ENCODE data around the gene CUX1. TPM values are rescaled to one million over a fixed set of nuclear protein-coding genes. Genes with fewer than 3 reads are reported as not detected.
"Not testable (repeated sequence)": the region's sequence is repeated elsewhere in the genome, so short reads cannot be mapped to it uniquely, and the experiment has no call there.

Gene CUX1
- total RNA-seq, 2 donors from 2014 or later: 42.0 to 47.5 TPM

DNA sequence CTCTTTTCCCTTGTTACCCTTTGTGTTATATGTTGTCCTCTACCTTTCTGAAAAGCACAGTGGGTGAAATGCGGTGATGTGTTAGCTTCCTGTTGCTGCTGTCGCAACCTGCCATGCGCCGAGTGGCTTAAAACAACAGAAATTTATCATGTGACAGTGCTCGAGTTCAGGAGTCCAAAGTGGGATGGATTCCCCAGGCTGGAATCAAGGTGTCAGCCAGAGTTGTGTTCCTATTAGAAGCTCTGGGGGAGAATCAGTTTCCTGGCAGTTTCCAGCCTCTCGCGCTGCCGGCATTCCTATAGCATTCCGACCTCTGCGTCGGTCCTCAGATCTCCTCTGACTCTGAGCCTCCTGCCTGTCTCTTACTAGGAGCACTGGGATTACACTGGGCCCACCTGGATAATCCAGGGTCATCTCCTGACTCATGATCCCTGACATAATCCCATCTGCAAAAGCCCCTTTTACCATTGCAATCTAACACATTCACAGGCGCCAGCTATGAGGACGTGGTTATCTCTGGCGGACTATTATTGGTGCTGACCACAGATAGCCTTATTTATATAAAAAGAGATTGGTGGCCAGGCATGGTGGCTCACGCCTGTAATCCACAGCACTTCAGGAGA, 207.5 kb downstream of the CUX1 start:
- 78 to 91% methylated on average over 14 to 15 of the region's 15 CpGs for WGBS, 2 donors
- Histone ChIP-seq H3K4me3 (no peak overlapping the region), H3K27ac (no peak overlapping the region), H3K36me3 (replicated peaks in 1 of 2; ENCODE audit: insufficient read depth in 1 of 2, low read depth in 2 of 2) (no peaks in the 10 kb centered on the region), H3K27me3 (no peaks in the 10 kb centered on the region), H3K4me1 (no peaks in the 10 kb centered on the region), H3K9me3 (no peaks in the 10 kb centered on the region)
- DNase-seq (no peak), ATAC-seq (no peak)
- TF ChIP-seq, protein P1, sequence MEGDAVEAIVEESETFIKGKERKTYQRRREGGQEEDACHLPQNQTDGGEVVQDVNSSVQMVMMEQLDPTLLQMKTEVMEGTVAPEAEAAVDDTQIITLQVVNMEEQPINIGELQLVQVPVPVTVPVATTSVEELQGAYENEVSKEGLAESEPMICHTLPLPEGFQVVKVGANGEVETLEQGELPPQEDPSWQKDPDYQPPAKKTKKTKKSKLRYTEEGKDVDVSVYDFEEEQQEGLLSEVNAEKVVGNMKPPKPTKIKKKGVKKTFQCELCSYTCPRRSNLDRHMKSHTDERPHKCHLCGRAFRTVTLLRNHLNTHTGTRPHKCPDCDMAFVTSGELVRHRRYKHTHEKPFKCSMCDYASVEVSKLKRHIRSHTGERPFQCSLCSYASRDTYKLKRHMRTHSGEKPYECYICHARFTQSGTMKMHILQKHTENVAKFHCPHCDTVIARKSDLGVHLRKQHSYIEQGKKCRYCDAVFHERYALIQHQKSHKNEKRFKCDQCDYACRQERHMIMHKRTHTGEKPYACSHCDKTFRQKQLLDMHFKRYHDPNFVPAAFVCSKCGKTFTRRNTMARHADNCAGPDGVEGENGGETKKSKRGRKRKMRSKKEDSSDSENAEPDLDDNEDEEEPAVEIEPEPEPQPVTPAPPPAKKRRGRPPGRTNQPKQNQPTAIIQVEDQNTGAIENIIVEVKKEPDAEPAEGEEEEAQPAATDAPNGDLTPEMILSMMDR (IDR thresholded peaks at IDR 0.05): no peak
- TF ChIP-seq POLR2A (IDR thresholded peaks at IDR 0.05): no peak
- intact Hi-C loops (cut with DNase I): no loop called here

DNA sequence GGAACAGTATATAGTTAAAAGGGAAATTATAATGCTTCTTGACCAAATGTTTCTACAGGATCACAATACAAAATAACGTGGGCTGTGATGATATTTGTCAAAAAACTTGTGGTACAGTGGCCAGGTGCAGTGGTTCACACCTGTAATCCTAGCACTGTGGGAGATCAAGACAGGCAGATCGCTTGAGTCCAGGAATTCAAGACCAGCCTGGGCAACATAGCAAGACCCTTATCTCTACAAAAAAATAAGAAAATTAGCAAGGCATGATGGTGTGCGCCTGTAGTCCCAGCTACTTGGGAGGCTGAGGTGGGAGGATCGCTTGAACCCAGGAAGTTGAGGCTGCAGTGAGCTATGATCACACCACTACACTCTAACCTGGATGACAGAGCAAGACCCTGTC, 208.4 kb downstream of the CUX1 start:
- DNase-seq; H3K27ac ChIP-seq; H3K9me3 ChIP-seq; H3K4me3 ChIP-seq; ATAC-seq; H3K4me1 ChIP-seq; H3K27me3 ChIP-seq; H3K36me3 ChIP-seq (replicated peaks in 1 of 2; ENCODE audit: insufficient read depth in 1 of 2, low read depth in 2 of 2); intact Hi-C loops (cut with DNase I): not testable (repeated sequence)
- 67 to 78% methylated on average over 3 to 4 of the region's 4 CpGs for WGBS, 2 donors

DNA sequence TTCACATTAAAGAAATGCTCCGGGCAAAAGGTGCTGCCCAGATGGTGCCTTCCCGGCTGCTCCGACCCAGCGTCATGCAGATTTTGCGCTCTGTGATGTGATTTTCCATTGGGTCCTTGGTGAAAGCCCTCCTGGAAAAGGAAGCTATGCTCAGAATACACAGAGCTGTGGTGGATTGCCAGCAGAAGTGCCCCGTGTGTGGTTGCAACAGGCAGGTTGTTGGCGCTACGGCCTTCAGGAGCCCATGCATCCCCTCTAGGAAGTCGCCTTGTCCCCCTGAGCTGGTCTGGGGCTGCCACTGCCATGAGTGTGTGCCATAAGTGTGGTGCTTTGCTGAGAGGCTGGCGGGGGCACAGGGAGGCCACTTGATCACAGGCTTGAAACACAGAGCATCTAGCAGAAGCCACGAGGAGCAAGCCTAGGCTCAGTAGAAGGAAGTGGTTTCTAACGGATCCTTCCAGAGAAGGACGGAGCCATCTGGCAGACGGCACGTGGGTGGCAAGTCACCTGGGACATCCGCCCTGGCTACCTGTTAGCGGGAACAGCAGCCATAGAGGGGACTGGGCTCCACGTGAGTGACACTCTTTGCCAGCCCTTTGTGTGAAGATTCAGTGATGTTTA, 210.9 kb downstream of the CUX1 start:
- intact Hi-C loops (cut with DNase I): no loop called here
- H3K27me3 ChIP-seq: no peaks in the 10 kb centered on the region
- H3K27ac ChIP-seq: no peak overlapping the region
- 77 to 91% methylated on average over 15 to 18 of the region's 18 CpGs for WGBS, 2 donors
- no peak for TF ChIP-seq POLR2A (IDR thresholded peaks at IDR 0.05)
- ATAC-seq: no peak
- H3K36me3 ChIP-seq (replicated peaks in 1 of 2; ENCODE audit: insufficient read depth in 1 of 2, low read depth in 2 of 2): no peaks in the 10 kb centered on the region
- DNase-seq: no peak
- H3K9me3 ChIP-seq: no peaks in the 10 kb centered on the region
- H3K4me3 ChIP-seq: no peak overlapping the region
- H3K4me1 ChIP-seq: no peaks in the 10 kb centered on the region

DNA sequence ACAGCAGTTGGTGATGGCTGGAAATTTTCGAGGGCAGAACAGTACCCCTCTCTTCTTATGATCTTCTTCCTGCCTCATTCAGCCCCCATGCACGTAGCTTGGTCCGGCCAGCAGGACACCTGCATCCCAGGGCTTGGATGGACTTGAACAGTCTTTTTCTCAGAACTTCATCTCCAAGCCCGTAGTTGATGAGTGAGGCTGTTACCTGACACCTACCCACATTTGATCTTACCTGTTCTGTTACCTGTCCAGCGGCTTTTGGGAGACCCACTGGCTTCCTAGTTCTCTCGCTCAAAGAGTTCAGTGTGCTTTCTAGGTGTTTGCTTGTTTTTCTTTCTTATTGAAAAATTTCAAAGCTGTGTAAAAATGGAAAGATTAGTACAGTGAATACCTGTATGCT, 212.2 kb downstream of the CUX1 start:
- DNase-seq (no peak), ATAC-seq (no peak)
- TF ChIP-seq POLR2A (IDR thresholded peaks at IDR 0.05): no peak
- TF ChIP-seq, protein P1 (IDR thresholded peaks at IDR 0.05): no peak
- H3K27me3 ChIP-seq: no peaks in the 10 kb centered on the region
- no peak overlapping the region for H3K27ac ChIP-seq
- no peaks in the 10 kb centered on the region for H3K36me3 ChIP-seq (replicated peaks in 1 of 2; ENCODE audit: insufficient read depth in 1 of 2, low read depth in 2 of 2)
- WGBS, 2 donors: 77 to 79% methylated on average over 6 of the region's 6 CpGs
- no peaks in the 10 kb centered on the region for H3K4me1 ChIP-seq
- no peak overlapping the region for H3K4me3 ChIP-seq
- no peaks in the 10 kb centered on the region for H3K9me3 ChIP-seq
- intact Hi-C loops (cut with DNase I): no loop called here

DNA sequence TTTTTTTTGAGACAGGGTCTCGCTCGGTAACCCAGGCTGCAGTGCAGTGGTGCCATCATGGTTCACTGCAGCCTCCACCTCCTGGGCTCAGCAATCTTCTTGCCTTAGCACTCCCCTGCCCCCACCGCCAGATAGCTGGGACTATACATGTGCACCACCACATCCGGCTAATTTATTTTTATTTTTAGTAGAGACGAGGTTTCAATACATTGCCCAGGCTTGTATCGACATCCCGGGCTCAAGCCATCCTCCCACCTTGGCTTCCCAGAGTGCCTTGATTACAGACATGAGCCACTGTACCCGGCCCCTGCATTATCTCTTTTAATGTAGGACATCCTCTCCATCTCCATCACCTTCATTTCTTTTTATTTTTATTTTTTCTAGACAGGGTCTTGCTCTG, 213.3 kb downstream of the CUX1 start:
- intact Hi-C loops (cut with DNase I): no loop called here

More for the DNA sequence above, 213.3 kb downstream of the CUX1 start:
- DNase-seq (no peak), ATAC-seq (no peak)
- no peak overlapping the region for H3K4me3 ChIP-seq
- 72 to 98% methylated on average over 7 of the region's 8 CpGs for WGBS, 2 donors
- no peaks in the 10 kb centered on the region for H3K36me3 ChIP-seq (replicated peaks in 1 of 2; ENCODE audit: insufficient read depth in 1 of 2, low read depth in 2 of 2)
- H3K9me3 ChIP-seq: no peaks in the 10 kb centered on the region
- no peak overlapping the region for H3K27ac ChIP-seq
- TF ChIP-seq, protein P1 (IDR thresholded peaks at IDR 0.05): no peak
- TF ChIP-seq POLR2A (IDR thresholded peaks at IDR 0.05): no peak
- H3K4me1 ChIP-seq: no peaks in the 10 kb centered on the region
- no peaks in the 10 kb centered on the region for H3K27me3 ChIP-seq

Measured in body of pancreas (tissue), 4 donors.